ENCODE results near the gene NDUFS1.

NDUFS1 gene

DNA sequence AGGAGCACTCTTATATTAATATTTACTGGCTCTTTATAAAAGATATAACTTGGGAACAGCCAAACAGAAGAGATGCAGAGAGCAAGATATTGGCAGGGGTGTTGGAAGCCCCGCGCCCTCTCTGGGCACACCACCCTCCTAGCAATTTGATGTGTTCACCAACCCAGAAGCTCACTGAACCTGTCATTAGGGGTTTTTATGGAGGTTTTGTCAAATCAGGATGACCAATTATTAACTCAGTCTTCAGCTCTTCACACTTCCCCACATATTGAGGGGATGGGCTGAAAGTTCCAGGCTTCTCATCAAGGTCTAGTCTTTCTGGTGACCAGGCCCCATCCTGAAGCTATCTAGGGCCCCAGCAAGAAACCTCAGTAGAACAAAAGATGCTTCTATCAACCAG is 62.4 kb downstream of the NDUFS1 start:
- DNase-seq (ENCODE audit: low read depth): no peak
- H3K4me3 ChIP-seq (ENCODE audit: low read length): no peak overlapping the region
- TF ChIP-seq, protein P1, sequence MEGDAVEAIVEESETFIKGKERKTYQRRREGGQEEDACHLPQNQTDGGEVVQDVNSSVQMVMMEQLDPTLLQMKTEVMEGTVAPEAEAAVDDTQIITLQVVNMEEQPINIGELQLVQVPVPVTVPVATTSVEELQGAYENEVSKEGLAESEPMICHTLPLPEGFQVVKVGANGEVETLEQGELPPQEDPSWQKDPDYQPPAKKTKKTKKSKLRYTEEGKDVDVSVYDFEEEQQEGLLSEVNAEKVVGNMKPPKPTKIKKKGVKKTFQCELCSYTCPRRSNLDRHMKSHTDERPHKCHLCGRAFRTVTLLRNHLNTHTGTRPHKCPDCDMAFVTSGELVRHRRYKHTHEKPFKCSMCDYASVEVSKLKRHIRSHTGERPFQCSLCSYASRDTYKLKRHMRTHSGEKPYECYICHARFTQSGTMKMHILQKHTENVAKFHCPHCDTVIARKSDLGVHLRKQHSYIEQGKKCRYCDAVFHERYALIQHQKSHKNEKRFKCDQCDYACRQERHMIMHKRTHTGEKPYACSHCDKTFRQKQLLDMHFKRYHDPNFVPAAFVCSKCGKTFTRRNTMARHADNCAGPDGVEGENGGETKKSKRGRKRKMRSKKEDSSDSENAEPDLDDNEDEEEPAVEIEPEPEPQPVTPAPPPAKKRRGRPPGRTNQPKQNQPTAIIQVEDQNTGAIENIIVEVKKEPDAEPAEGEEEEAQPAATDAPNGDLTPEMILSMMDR (conservative IDR thresholded peaks at IDR 0.05; ENCODE audit: low read length): no peak

DNA sequence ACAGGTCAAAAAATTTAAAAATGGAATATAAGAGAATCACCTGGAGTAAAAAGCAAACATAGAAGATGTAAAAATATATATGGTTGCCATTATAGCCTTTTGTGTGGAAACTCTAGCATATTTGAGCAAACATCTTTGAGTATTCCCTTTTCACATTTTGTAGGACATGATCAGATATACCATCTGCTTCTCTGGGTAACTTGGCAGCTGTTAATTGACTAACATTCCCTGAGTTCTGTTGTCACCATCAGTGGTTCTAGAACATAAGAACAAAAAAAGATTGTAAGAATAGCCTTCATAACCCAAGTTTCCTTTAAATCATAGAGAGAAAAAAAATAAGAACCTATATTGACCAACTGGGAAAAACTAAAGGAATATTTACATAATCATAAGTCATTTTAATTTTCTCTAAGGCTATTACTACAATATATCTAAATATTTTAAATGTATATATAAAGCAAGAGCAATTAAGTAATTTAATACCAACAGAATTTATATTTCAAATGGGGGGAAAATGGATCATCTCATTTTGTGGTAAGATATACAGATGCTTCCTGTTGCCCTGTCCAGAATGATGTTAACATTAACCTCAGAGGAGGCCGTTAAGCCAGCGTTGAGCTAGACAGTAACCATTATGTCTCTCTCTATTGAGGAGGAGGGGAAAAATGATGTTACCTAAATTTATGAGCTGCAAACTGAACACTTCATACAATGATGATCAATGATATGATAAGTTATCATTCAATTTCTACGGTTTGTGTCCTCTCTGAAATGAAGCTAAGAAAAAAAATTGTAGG is 63.5 kb downstream of the NDUFS1 start:
- no peak for DNase-seq (ENCODE audit: low read depth)
- TF ChIP-seq, protein P1 (conservative IDR thresholded peaks at IDR 0.05; ENCODE audit: low read length): no peak
- H3K4me3 ChIP-seq (ENCODE audit: low read length): no peak overlapping the region

DNA sequence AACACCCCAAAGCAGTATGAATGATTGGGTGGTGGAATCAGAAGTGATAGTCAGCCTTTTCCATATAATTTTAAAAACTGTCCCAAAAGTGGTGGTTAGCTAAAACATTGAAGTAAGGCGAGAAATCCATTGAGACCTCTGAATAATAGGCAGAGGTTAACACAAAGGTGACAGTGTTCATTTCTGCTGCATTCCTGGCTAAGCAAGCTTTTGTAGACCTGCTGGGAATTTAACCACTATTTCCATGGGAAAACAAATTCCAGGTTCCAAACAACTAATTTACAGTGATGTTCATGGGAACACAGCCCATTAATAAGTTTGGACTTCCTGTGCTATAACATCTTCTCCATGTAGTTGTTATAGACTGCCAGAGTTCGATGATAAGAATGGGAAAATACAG is 66.9 kb downstream of the NDUFS1 start:
- no peak for DNase-seq (ENCODE audit: low read depth)
- no peak overlapping the region for H3K4me3 ChIP-seq (ENCODE audit: low read length)
- TF ChIP-seq, protein P1 (conservative IDR thresholded peaks at IDR 0.05; ENCODE audit: low read length): no peak

DNA sequence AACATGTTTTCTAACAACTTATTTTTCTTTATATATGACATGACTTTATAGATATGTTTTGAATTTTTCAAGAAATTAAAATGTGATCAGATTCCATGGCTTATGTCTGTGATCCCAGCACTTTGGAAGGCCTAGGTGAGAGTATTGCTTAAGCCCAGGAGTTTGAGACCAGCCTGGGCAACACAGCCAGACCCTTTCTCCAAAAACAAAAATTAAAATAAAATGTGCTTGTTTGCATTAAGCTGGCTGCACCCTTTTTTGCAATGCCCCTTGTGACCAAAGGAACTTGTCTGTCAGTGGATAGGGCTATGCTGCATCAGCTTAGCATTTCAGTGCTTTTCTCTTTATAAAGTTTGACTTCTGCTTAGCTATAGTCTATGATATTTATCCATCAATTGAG is 71.0 kb downstream of the NDUFS1 start:
- TF ChIP-seq, protein P1 (conservative IDR thresholded peaks at IDR 0.05; ENCODE audit: low read length): no peak
- H3K4me3 ChIP-seq (ENCODE audit: low read length): no peak overlapping the region
- DNase-seq (ENCODE audit: low read depth): no peak

DNA sequence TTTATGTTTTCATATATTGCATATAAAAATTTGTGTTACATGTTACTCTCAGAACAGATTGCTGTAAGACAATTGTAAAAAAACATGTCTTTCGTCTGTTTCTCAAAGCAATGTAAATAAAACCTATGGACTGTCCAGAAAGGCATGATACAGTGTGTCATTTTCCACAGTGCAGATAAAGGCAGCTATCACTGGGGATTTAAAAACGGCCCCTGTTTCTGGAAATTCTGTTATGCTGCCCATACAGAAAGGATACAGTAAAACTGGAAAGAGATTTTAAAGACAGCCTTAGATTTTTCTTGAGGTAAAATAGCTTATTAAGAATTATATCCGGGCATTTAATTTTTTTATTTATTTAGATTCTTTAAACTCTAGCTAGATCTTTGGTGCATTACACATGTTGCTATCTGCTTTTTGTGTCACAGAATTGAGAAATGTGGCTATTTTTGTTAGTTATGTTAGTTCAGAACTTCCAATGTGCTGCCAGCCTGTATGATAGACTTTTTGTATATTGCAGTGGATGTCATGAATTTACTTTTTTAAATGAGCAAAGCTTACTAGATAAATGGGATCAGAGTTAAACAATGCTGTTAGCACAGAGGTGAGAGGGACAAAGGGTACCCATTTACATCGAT is 72.4 kb downstream of the NDUFS1 start:
- TF ChIP-seq, protein P1 (conservative IDR thresholded peaks at IDR 0.05; ENCODE audit: low read length): no peak
- H3K4me3 ChIP-seq (ENCODE audit: low read length): peak overlapping the region; percentile 71
- no peak for DNase-seq (ENCODE audit: low read depth)

DNA sequence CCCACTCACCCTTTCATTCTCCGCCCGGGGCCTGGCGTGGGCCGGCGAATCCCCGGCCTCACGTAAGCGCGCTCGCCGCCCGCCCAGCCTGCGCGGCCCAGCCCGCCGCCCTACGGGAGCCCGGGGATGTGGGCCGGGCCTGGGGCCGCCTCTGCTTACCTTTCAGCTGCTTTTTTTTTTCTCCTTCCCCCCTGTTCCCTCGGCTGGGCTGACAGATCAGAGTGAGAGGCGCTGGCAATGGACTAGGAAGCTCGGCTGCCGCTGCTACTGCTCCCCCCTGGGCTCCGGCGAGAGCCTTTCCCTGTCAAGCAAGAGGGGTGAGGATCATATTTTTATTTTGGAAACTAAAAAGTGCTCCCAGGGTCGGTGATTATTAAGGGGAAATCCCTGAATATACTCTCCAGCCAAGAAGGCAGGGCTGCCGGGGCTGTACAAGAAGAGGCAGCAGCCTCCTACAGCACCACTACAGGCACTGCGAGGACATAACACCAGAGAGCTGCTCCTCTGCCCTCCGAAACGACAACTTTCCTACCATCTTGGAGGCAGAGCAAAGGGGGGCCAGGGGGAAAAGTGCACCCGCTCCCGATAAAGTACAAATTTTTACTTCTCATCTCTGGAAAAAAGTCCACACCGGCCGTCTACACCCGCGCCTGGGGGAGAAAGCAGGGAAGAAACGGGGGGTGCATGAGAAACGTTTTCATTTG is 73.3 kb downstream of the NDUFS1 start, which contains the start of gene INO80D:
Gene INO80D (minus strand): TSS at position 433 of the 704 bp plus-strand sequence. CDS start 23,158 bp downstream, outside the sequence.
- TF ChIP-seq, protein P1 (conservative IDR thresholded peaks at IDR 0.05; ENCODE audit: low read length): peak; percentile 62
- DNase-seq (ENCODE audit: low read depth): peak; percentile 86
- H3K4me3 ChIP-seq (ENCODE audit: low read length): peak within 1 kb of the TSS; percentile 71

Measured in AG10803 (cell line).